Spinal cord (tissue), 10 donors: ENCODE data around the gene DNLZ. TPM values are rescaled to one million over a fixed set of nuclear protein-coding genes. Genes with fewer than 3 reads are reported as not detected.
"Not testable (repeated sequence)": the region's sequence is repeated elsewhere in the genome, so short reads cannot be mapped to it uniquely, and the experiment has no call there.

Experiments used
- DNase-seq, 6 donors: peaks; one replicate each; pipeline versions ENCODE4 v3.0.0 to v3.0.0-alpha.2; 2013 to 2015; ENCODE audit warnings: low spot score in 6 of 6, low read depth in 4 of 6
- H3K27ac ChIP-seq: one replicate; pipeline ENCODE4 v1.5.1; 2013; ENCODE audit warnings: low read depth, low read length, control low read depth
- H3K27me3 ChIP-seq: one replicate; pipeline ENCODE4 v1.6.1; 2013; ENCODE audit warnings: low read length; ENCODE audit not compliant: control insufficient read depth, insufficient read depth
- H3K36me3 ChIP-seq: one replicate; pipeline ENCODE4 v1.6.1; 2013; ENCODE audit warnings: low read length; ENCODE audit not compliant: control insufficient read depth, insufficient read depth
- H3K4me1 ChIP-seq: one replicate; pipeline ENCODE4 v1.6.1; 2013; ENCODE audit warnings: low read length; ENCODE audit not compliant: control insufficient read depth, insufficient read depth
- H3K4me3 ChIP-seq: one replicate; pipeline ENCODE4 v1.5.1; 2013; ENCODE audit warnings: low read depth, low read length, control low read depth
- H3K9me3 ChIP-seq: one replicate; pipeline ENCODE4 v1.6.1; 2013; ENCODE audit warnings: low read length; ENCODE audit not compliant: control insufficient read depth, insufficient read depth
- WGBS: methylation state at CpG from one replicate; pipeline ENCODE4 v1.1.5; 2013; ENCODE audit warnings: missing lambda C conversion rate; ENCODE audit not compliant: insufficient coverage; 5-methylcytosine and 5-hydroxymethylcytosine counted together
- polyA plus RNA-seq, 2 donors: library from polyadenylated mRNA; unstranded; fragments of 120-200 nt; gene quantifications; one replicate each; pipeline ENCODE4 v1.2.1, GENCODE V29; 2013; ENCODE audit not compliant: insufficient read length in 2 of 2
- total RNA-seq, 2 donors: library from RNA; depleted of rRNA in 1 of 2; stranded (reverse); fragments of 120-200 nt in 1 of 2; fragments of >200 nt in 1 of 2; gene quantifications; one replicate each; pipeline versions ENCODE4 v1.2.3 to v1.2.4, GENCODE V29; 2013 to 2014
- donor health status: healthy.

The DNLZ gene
- total and polyA plus RNA-seq, 4 donors: 6.2 to 35.6 (median 29.3) TPM

DNA sequence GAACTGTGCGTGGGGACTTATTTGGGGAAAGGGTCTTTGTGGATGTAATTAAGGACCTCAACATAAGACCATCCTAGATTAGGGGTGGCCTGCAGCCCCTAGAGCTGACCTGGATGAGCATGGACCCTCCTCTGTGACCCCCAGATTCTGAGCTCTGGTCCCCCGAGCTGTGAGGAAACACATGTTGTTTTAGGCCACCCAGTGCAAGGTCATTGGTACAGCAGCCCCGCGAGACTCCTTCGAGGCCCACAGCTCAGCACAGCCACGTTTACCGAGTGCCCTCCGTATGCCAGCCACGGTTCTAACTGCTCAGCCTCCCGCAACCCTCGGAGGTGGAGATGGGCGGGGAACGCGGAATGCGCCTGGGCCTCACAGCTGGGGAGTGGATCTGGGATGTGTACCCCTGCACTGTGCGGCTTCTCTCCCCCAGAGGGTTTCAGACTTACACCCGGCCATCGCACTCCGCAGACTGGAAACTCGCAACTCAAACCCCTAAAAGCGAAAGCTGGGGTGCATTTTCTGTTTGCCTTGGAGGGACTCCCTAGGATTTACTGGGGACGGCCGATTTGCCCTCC is 40.7 kb downstream of the DNLZ start:
- Histone ChIP-seq H3K4me3 (no peak overlapping the region), H3K4me1 (peaks cover 44% of the 10 kb centered on the region), H3K27ac (no peak overlapping the region), H3K27me3 (no peaks in the 10 kb centered on the region), H3K36me3 (no peaks in the 10 kb centered on the region), H3K9me3 (no peaks in the 10 kb centered on the region)
- 78% methylated on average over 19 of the region's 23 CpGs for WGBS
- DNase-seq: no peak

DNA sequence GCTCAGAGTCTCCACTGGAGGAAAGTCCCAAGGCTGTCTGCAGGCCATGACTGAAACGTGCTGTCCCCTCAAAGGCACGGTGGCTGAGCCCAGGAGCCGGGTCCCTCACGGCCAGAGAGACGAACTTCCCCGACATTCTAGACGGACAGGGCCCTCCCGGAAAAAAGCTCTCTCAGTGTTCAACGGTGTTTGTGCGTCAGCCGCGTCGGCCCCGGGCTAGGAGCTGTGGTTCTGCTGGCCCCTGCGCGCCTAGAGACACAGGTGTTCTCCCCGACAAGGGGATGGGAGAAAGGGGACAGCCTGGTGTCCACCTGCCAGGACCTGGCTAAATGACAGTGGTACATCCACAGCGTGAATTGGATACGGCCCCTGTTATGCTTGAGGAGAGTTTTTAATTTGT is 42.0 kb downstream of the DNLZ start:
- Histone ChIP-seq H3K27ac (no peak overlapping the region), H3K4me3 (no peak overlapping the region), H3K4me1 (peaks cover 37% of the 10 kb centered on the region), H3K9me3 (no peaks in the 10 kb centered on the region), H3K36me3 (no peaks in the 10 kb centered on the region), H3K27me3 (no peaks in the 10 kb centered on the region)
- no peak for DNase-seq
- WGBS: 89% methylated on average over 19 of the region's 19 CpGs

DNA sequence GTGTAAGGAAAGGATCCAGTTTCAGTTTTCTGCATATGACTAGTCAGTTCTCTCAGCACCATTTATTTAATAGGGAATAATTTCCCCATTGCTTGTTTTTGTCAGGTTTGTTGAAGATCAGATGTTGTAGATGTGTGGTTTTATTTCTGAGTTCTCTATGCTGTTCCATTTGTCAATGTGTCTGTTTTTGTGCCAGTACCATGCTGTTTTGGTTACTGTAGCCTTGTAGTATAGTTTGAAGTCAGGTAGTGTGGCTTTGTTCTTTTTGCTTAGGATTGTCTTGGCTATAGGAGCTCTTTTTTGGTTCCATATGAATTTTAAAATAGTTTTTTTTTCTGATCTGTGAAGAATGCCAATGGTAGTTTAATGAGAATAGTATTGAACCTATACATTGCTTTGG is 42.6 kb downstream of the DNLZ start:
- H3K9me3 ChIP-seq, H3K36me3 ChIP-seq, H3K27ac ChIP-seq, H3K27me3 ChIP-seq, DNase-seq, H3K4me3 ChIP-seq: not testable (repeated sequence)
- H3K4me1 ChIP-seq: peaks cover 31% of the 10 kb centered on the region

DNA sequence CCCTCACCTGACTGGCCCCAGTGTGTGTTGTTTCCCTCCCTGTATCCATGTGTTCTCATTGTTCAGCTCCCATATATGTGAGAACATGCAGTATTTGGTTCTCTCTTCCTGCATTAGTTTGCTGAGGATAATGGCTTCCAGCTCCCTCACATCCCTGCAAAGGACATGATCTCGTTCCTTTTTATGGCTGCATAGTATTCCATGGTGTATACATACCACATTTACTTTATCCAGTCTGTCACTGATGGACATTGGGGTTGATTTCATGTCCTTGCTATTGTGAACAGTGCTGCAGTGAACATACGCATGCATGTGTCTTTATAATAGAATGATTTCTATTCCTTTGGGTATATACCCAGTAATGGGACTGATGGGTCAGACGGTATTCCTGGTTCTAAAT is 43.6 kb downstream of the DNLZ start:
- not testable (repeated sequence) for H3K27me3 ChIP-seq, H3K36me3 ChIP-seq, H3K27ac ChIP-seq, DNase-seq, H3K4me3 ChIP-seq, H3K9me3 ChIP-seq
- H3K4me1 ChIP-seq: peaks cover 21% of the 10 kb centered on the region
- WGBS: no CpG with 5 or more reads among the region's 3 CpGs

DNA sequence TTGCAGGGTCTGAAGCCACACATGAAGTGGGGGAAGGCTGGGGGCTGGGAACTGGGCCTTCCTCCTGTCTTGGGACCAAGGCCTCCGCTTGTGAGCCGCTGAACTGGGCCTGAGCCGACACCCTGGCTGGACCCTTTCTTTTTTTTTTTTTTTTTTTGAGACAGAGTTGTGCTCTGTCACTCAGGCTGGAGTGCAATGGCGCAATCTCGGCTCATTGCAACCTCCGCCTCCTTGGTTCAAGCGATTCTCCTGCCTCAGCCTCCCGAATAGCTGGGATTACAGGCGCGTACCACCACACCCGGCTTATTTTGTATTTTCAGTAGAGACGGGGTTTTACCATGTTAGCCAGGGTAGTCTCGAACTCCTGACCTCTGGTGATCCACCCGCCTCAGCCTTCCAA is 44.3 kb downstream of the DNLZ start:
- not testable (repeated sequence) for H3K36me3 ChIP-seq, H3K9me3 ChIP-seq, H3K27me3 ChIP-seq, H3K4me3 ChIP-seq, H3K27ac ChIP-seq, DNase-seq
- peaks cover 14% of the 10 kb centered on the region for H3K4me1 ChIP-seq
- 94% methylated on average over 7 of the region's 14 CpGs for WGBS

DNA sequence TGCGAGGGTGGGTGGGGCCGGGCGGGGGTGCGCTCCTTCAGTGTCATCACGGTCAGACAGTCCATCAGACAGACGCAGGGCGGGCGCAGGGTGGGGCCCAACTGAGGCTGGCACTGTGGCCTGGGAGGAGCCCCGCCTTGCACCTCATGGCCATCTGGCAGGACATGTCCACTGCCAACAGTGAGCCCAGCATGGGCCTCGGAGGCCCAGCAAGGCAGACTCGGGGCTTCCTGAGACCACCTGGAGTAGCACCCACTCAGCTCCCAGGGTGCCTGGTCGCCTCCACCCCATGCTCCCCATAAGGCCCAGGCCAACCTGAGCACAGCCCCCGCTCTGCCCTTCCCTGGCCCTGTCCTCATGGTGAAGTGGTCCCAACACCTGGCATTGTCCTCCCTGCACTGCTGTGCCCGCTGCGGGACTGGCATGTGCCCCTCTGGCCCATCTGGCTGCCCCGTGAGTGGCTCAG is 44.7 kb downstream of the DNLZ start:
- Histone ChIP-seq H3K36me3 (no peaks in the 10 kb centered on the region), H3K27ac (no peak overlapping the region), H3K27me3 (no peaks in the 10 kb centered on the region), H3K9me3 (peaks cover 3% of the 10 kb centered on the region), H3K4me1 (peaks cover 10% of the 10 kb centered on the region), H3K4me3 (no peak overlapping the region)
- 77% methylated on average over 16 of the region's 16 CpGs for WGBS
- no peak for DNase-seq

DNA sequence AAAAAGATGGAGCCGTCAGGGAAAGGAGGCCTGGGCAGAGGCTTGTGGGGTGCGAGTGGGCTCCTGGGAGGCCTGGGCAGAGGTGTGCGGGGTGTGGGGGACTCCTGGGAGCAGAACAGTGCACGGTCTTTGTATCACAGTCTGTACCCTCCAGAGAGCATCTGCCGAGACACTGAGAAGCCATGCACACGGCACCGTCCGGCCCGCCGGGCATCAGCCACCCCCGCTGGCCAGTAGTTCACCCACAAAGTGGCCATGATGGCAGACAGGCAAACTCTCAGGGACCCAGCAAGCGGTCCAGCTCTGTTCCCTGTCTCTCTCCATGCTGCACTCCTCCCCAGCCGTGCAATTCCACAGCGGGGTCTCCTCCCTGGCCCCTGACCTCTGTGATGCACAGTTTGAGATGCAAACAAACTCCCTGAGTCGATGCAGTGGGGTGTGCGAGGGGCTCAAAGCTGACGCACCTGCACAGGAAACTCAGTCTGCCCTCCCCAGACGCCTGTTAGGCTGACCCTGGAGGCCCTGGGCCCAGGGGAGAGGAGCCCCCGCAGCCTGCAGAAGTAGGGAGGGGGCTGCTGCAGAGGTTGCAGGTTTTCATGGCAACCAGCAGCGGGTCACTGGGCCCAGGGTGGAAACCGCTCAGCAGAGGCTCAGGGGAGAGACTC is 45.3 kb downstream of the DNLZ start:
- Histone ChIP-seq H3K4me3 (no peak overlapping the region), H3K9me3 (peaks cover 3% of the 10 kb centered on the region), H3K4me1 (peaks cover 4% of the 10 kb centered on the region), H3K36me3 (no peaks in the 10 kb centered on the region), H3K27me3 (no peaks in the 10 kb centered on the region), H3K27ac (no peak overlapping the region)
- WGBS: 56% methylated on average over 19 of the region's 21 CpGs
- DNase-seq: no peak

DNA sequence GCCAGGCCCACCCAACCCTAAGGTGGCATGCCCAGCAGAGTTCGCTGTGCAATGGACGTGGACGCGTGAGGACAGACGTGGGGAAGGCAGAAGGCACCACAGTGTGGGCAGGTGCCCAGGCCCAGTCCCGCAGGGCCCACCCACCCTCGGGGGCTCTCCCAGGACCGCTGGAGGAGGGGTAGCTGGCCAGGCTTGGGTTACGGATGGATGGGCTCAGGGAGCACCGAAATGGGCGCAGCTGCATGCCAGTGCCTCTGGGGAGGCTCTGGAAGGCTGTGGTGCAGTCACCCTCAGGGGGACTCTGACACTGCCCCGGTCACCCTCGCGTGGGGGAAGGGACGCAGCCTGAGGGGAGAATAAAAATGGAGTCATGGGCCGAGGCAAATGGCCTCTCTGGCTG is 45.8 kb downstream of the DNLZ start:
- Histone ChIP-seq H3K9me3 (peaks cover 3% of the 10 kb centered on the region), H3K4me1 (no peaks in the 10 kb centered on the region), H3K27ac (no peak overlapping the region), H3K27me3 (no peaks in the 10 kb centered on the region), H3K4me3 (no peak overlapping the region), H3K36me3 (no peaks in the 10 kb centered on the region)
- no peak for DNase-seq
- WGBS: 80% methylated on average over 16 of the region's 16 CpGs

DNA sequence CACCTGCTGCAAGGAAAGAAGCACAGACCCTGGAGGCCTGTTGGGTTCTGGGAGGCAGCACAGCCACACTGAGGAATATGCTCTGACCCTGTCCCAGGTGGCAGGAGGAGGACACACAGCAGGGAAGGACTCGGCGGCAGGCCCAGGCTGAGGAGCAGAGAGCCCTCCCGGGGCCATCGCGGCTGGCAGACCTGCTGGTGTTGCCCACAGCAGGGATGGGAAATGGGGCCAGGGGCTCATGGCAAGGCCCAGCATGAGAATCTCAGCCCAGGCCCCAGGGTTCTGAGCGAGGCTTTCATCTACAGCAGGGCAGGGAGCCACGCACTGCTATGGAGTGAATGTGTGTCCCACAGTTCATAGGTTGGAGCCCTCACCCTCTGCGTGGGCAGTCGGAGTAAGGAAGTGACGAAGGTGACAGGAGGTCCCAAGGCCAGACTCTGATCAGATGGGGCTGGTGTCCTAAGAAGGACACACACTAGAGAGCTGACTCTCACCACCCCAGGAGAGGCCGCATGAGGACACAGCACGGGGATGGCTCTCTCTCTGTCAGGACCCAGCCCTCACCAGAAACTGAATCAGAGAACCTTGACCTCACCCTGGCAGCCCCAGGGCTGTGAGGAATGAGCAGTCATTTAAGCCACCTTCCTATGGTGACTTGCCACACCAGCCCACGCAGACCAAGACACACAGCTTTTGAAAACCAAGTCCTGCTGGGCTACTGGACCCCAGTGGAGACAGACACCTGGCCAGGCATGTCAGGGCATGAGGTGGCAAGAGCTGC is 46.5 kb downstream of the DNLZ start:
- 75% methylated on average over 12 of the region's 13 CpGs for WGBS
- Histone ChIP-seq H3K4me1 (no peaks in the 10 kb centered on the region), H3K27ac (no peak overlapping the region), H3K9me3 (peaks cover 3% of the 10 kb centered on the region), H3K4me3 (no peak overlapping the region), H3K36me3 (no peaks in the 10 kb centered on the region), H3K27me3 (no peaks in the 10 kb centered on the region)
- DNase-seq: no peak
